NCI-H2029 treated with DMSO at 0.1 percent for 48 hours (cell line): ENCODE data around the gene FBXL4.

Source experiments
- DNase-seq: peaks from one replicate; lab custom pipeline; 2025; lab: John Stamatoyannopoulos, UW

Gene FBXL4

DNA sequence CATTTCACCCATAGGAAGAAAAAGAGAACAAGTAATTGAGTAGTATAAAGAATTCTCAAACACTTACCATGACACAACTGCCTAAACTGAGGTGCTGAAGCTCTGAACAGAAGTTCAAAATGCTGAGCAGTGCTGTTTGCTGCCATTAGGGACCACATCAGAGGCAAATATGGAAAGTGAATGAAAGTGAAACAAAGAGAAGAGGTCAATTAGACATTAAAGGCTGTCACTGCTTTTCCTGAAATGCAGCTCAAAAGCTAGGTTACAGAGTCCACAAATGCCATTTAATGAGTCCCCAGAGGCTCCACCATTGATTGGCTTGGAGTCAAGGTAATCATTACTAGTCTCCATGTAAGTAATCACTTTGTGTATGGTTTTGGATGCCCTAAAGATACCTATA lies 67.3 kb downstream of the FBXL4 start:
- no peak for DNase-seq

DNA sequence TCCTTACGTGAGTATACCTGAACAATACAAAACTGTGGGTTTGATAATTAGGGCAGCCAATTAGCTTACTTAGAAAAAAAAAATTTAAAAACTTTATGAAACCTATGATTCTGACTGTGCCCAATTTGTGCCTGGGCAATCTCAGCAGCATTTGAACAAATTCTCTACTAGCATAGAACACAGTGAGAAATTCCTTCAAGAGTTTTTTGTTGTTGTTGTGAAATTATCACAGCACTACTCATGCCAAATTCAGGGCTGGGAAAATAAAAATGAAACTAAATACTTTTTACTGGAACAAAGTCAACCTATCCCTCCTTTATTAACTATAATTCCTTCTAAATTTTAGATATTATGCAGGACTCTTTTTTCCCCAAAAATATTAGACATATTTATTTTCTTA lies 70.5 kb downstream of the FBXL4 start:
- no peak for DNase-seq

- DNase-seq, result no peak
Observed at GRCh38 chr6:98875375-98875774, 72.4 kb downstream of the FBXL4 start.

- DNase-seq, result no peak
Observed at GRCh38 chr6:98871821-98872220, 75.9 kb downstream of the FBXL4 start.

DNA sequence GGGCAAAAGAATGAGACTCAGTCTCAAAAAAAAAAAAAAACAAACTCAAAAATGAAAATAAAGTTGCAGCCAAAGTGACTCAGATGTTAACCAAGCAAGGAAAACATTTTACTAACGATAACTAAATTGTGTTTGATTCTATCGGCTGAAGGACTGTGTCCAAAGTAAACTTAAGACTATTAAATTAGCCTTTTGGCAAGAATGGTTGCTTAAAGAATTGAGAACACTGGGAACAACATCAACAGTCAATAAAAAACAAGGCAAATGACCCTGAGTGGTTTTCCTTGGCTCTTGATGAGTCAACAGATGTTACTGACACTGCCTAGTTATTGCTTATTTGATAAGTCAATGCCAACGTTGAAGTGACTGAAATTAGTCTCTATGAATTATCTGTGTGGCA lies 76.7 kb downstream of the FBXL4 start:
- DNase-seq, result peak; percentile 77

- no peak for DNase-seq
Observed at GRCh38 chr6:98864497-98864896, 83.2 kb downstream of the FBXL4 start.

DNA sequence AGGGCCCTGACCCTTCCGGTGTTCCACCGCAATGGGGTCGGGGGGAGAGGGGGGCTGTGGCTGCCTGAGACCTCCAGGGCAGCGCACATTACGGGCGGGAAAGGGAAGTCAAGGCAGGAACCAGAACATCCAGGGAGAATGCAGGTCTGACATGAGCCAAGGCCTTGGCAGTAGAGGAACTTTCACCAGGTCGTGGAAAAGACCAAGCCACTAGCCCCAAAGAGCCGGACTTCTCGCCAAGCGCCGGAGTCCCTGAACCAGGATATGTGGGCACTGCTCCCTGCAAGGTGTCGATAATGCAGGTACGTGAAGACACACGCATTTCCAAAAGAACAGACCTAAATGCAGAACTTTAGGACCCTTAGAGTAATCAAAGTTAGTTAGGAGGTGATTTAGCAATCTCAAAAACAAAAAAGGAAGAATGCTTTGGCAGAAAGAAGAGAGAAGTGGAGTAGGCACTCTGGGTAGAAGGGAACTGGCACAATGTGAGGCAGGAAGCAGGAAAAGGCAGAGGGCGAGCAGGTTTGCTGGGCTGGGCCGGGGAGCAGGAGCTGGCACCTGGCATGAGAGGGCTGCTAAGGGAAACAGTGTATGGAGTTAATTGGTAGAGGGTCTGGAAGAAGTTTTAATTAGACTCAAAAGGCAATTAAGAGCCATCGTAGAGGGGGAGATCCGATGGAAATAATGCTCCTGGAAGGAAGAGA lies 99.1 kb downstream of the FBXL4 start:
- DNase-seq, result no peak

DNA sequence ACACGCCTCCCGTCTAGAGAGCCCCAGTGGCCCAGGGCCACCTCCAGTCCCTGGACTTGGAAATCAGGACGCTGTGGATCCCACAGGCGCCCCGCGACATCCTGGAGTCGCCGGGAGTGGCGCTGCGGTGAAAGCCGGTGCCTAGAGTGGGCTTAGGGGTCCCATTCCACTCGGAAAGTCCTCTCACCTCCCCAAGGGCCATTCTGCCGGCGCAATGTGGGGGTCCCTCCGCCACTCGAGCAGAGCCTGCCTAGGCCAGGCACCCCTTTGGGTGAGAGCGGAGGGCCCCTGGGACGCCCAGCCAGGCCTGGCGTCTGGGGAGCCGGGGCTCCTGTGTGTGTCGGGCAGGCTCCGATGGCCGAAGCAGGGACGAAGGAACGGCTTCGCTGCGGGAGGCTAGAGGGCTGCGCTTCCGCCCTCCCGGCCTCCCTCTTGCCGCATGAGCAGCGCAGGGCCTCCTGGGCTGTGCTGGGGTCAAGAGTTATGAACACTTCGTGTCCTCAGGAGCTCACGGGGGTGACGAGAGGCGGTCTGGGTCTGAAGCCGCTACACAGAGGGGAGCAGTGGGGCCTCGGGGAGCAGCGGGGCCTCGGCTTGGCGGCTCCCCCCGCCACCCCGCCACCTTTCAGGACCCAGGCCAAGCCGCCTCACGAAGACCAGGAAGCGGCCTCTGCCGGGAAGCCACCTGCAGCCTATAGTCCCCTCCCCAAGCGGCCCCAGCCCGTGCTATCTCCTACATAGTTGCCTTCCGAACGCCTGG lies 99.8 kb downstream of the FBXL4 start:
- no peak for DNase-seq

- no peak for DNase-seq
Observed at GRCh38 chr6:98847416-98847778, 100.3 kb downstream of the FBXL4 start.

GRCh38 chr6:98846021-98846380 lies 101.7 kb downstream of the FBXL4 start:
- DNase-seq, result no peak

DNA sequence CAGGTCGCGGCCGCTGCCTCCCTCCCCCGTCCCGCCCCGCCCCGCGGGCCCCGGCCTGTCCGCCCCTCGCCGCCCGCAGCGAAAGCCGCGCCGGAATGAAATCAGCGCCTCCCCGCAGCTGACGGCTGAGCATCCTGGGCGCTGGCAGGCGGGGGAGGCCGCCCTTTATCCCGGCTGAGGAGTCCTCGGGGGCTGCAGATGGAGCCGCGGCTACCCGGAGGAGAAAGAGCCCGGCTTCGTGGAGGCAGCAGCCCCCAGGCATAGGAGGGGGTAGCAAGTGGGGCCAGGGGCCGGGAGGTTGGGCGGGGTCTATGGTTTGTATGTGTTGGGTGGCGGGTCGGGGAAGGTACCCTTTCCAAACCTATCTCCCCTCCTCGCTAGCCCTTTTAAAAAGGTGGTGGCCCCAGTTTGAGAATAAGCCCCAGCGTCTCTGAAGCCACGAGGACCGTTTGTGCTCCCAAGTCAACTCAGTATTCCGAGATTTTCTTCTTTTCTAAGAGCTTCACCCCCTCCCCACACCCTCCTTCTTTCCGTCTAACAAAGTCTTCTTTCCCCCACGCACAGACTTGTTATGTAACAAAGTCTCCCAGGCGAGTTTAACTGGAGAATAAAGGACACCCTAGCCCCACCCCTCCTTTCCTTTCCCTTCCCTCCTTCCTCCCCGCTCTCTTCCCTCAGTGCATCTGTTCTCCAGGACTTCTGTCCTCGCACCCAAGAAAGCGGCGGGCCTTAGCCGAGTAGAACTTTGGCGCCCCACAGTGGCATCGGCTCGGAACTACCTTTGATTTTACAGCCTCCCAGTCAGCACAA lies 102.3 kb downstream of the FBXL4 start:
- DNase-seq, result peak; percentile 92

- no peak for DNase-seq
Observed at GRCh38 chr6:98844244-98845210, 103.2 kb downstream of the FBXL4 start.

DNA sequence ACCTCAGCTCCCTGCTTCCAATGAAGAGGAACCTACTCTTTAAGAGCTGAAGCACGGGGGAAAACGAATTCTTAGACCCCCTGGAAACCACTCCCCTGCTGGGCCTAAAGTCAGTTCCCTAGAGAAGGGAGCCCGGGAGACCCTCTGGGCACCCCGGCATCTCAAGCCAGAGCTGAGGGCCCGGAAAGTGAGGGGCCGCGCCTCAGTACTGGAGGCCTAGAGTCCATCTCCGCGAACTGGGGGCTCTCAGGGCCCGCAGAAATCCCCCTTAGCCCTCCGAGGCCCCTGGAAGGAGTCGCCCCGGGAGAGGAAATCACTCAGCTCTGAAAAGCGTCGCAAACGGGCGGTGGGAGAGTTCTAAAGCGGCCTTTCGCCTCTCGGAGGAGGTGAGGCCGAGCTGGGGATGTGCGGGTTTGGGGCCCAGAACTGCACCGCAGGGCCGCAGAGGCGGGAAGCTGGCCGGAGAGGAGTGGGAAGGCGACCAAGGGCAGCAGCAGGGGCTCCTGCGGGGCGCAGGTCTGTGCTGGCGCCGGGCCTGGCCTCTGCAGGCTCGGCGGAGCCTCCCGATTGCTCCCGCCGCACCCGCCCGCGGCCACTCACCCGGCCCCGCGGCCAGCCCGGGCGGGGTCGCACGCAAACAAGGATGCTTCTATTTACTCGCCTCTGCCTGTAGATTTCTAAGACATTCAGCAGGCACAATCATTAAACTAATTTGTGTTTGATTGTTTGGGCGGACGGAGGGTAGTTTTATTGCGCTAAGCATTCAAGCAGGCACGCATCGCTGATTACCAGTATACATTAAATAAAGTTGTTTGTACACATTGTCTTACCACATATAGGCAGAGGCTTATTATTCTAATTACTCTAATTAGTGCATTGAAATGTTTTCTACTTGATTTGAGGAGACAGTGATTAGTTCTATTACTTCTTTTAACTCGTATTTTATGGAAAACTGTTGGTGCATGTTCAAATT lies 104.2 kb downstream of the FBXL4 start:
- no peak for DNase-seq

GRCh38 chr6:98842342-98843180 lies 105.2 kb downstream of the FBXL4 start:
- no peak for DNase-seq

GRCh38 chr6:98841621-98842341 lies 106.0 kb downstream of the FBXL4 start:
- no peak for DNase-seq

DNA sequence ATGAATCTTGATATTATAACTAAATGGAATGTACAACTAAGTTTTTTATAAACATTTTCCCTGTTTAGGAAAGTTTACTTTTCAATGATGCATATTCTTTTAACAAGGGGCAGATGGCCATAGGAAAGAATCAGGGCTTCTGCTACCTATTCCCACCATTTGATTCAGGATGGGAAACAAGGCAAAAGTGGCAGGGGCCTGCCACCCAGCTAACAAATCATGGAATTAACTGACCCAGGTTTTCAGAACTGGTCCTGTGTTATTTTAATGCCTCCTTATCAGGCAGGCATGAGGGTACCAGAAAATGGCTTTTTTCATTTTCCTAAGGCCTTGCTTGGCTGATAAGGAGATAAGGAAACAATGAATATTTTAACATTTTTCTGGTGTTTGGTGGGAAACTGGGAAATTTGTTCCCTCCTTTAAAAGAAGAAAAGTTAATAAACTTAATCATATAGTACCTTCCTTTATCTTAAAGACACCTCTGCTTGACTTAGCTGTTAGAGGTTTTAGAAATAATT lies 106.7 kb downstream of the FBXL4 start:
- no peak for DNase-seq

DNA sequence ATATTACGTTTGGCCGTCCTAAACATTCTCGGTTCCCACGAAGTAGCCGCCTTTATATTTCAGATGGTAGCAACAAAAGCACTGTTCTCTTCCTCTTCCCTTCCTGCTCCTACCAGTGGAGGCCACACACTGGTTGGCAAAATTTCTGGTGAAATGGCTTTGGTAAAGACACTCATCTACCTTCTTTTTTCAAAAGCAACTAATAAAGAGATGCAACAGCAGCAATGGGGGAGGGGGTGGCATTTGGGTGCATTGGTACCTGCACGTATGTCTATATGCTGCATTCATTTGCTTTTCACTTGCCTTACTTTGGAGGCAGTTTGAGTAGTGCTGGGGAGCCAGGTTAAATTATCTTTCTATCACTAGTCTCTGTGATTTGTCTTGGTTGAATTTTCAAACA lies 107.4 kb downstream of the FBXL4 start:
- no peak for DNase-seq

- DNase-seq, result no peak
Observed at GRCh38 chr6:98839781-98840361, 107.9 kb downstream of the FBXL4 start.
